ENCODE results near the gene TRAF3IP3. TPM values are rescaled to one million over a fixed set of nuclear protein-coding genes. Genes with fewer than 3 reads are reported as not detected.

The TRAF3IP3 gene
- polyA plus RNA-seq, 1 of the 3 experiments (the other 2 are of a cell fraction) = 0.31 TPM

- ChIA-PET CTCF (interaction anchor here (1.0 to 7.5 kb wide), 5 partner anchors 8 to 25 kb away, joined by 3 to 78 read pairs (median 4); partner anchors contain the start of gene UTP25), POLR2A (interaction anchor here (1.3 to 1.4 kb wide), 2 partner anchors 20 to 24 kb away, joined by 5 to 6 read pairs; partner anchors contain the start of genes C1orf74 and UTP25)
- H3K4me3 ChIP-seq (ENCODE audit: low read depth in 2 of 2, low read length in 1 of 2) = no peak overlapping the region
- peak; percentile 82 for DNase-seq
- 0 out of 2 replicates have a peak overlapping the region, but pooled peaks have one; percentile 8 for H3K4me2 ChIP-seq
- no peaks in the 10 kb centered on the region for H3K9me3 ChIP-seq
- H2AFZ ChIP-seq (ENCODE audit: low read depth) = no peak overlapping the region
- no peaks in the 10 kb centered on the region for H3K36me3 ChIP-seq (replicated peaks in 1 of 2; ENCODE audit: control insufficient read depth in 1 of 2, insufficient read depth in 2 of 2, low read length in 1 of 2)
- H3K9ac ChIP-seq = no peak overlapping the region
- no peaks in the 10 kb centered on the region for H3K79me2 ChIP-seq (ENCODE audit: insufficient read depth)
- H3K9me2 ChIP-seq = no peaks in the 10 kb centered on the region
- peaks cover 10% of the 10 kb centered on the region for H3F3A ChIP-seq (replicated peaks; ENCODE audit: insufficient read depth)
- peak overlapping the region; percentile 84 to 90 for H3K27ac ChIP-seq (ENCODE audit: low read depth in 2 of 2, low read length in 1 of 2)
- H4K20me1 ChIP-seq (ENCODE audit: insufficient read depth) = no peaks in the 10 kb centered on the region
- peaks cover 12 to 23% of the 10 kb centered on the region in 2 experiments for H3K4me1 ChIP-seq (ENCODE audit: control insufficient read depth in 1 of 2, insufficient read depth in 2 of 2, low read depth in 1 of 2, low read length in 1 of 2)
- H3K27me3 ChIP-seq (ENCODE audit: insufficient read depth) = no peaks in the 10 kb centered on the region
- TF ChIP-seq SIN3A (IDR thresholded peaks at IDR 0.05; ENCODE audit: borderline replicate concordance, low read depth, low read length) = peak; percentile 85
- no peak for TF ChIP-seq USF2 (IDR thresholded peaks at IDR 0.05; ENCODE audit: borderline replicate concordance, low read depth, low read length)
- TF ChIP-seq MAX (IDR thresholded peaks at IDR 0.05; ENCODE audit: low read depth) = peak; percentile 63
- TF ChIP-seq GATA2 (CRISPR knock-in tag; IDR thresholded peaks at IDR 0.05) = no peak
- no peak for TF ChIP-seq RFX5 (IDR thresholded peaks at IDR 0.05; ENCODE audit: low read length)
- peak; percentile 66; the same call in 1 of the 2 replicates for TF ChIP-seq POLR2AphosphoS5 (IDR thresholded peaks at IDR 0.05; ENCODE audit: low read depth, low read length)
- TF ChIP-seq GABPA (IDR thresholded peaks at IDR 0.05; ENCODE audit: low read depth) = no peak
- TF ChIP-seq REST (IDR thresholded peaks at IDR 0.05; ENCODE audit: low read depth, low read length) = peak; percentile 57; the same call in 1 of the 2 replicates
- peak; percentile 70 for TF ChIP-seq PBX3 (IDR thresholded peaks at IDR 0.05)
- no peak for TF ChIP-seq CTCF (IDR thresholded peaks at IDR 0.05)
- no peak for TF ChIP-seq ZBTB33 (IDR thresholded peaks at IDR 0.05; ENCODE audit: borderline replicate concordance, low read depth)
- TF ChIP-seq RXRA (IDR thresholded peaks at IDR 0.05; ENCODE audit: borderline replicate concordance, low read depth) = peak; percentile 82; the same call in 1 of the 2 replicates
- peak; percentile 88 for TF ChIP-seq FOSL2 (IDR thresholded peaks at IDR 0.05; ENCODE audit: borderline replicate concordance, low read depth)
- TF ChIP-seq FOXJ3 (CRISPR knock-in tag; IDR thresholded peaks at IDR 0.05) = no peak
- peak; percentile 94 for TF ChIP-seq CHD2 (IDR thresholded peaks at IDR 0.05; ENCODE audit: low read length, partially characterized antibody)
- TF ChIP-seq RCOR1 (IDR thresholded peaks at IDR 0.05; ENCODE audit: low read length) = peak; percentile 86
- TF ChIP-seq SMC3 (IDR thresholded peaks at IDR 0.05; ENCODE audit: low read depth, low read length) = no peak
- TF ChIP-seq NRF1 (IDR thresholded peaks at IDR 0.05; ENCODE audit: low read depth, low read length) = no peak
- TF ChIP-seq RAD21 (IDR thresholded peaks at IDR 0.05; ENCODE audit: low read length) = peak; percentile 27; the same call in 1 of the 2 replicates
- peak; percentile 28; the same call in 1 of the 2 replicates for TF ChIP-seq MXI1 (IDR thresholded peaks at IDR 0.05; ENCODE audit: low read depth, low read length)
- TF ChIP-seq TCF12 (IDR thresholded peaks at IDR 0.05) = peak; percentile 92
- TF ChIP-seq EP300 (IDR thresholded peaks at IDR 0.05; ENCODE audit: borderline replicate concordance in 1 of 2, low read depth in 1 of 2, low read length in 1 of 2) = peak; percentile 69 to 86; a peak in 2 of 4 replicates
These were observed 52.3 kb downstream of the TRAF3IP3 start for GRCh38 chr1:209808059-209808581.

All from SK-N-SH (cell line).